NK-92 (cell line): ENCODE data around the gene CSF3.
"Not testable (repeated sequence)": the region's sequence is repeated elsewhere in the genome, so short reads cannot be mapped to it uniquely, and the experiment has no call there.

Experiments used
- DNase-seq: peaks from one replicate; lab custom pipeline; 2025; ENCODE audit not compliant: unreplicated experiment; lab: John Stamatoyannopoulos, UW

Gene CSF3

GRCh38 chr17:39996800-39997199 lies 18.4 kb upstream of the CSF3 start:
- no peak for DNase-seq

- no peak for DNase-seq
Observed at GRCh38 chr17:39997543-39997942, 17.7 kb upstream of the CSF3 start.

GRCh38 chr17:39999067-39999466 lies 16.2 kb upstream of the CSF3 start:
- DNase-seq = no peak

GRCh38 chr17:40000161-40000560 lies 15.1 kb upstream of the CSF3 start:
- no peak for DNase-seq

- DNase-seq = not testable (repeated sequence)
Observed at GRCh38 chr17:40001335-40001734, 13.9 kb upstream of the CSF3 start.

GRCh38 chr17:40004072-40004471 lies 11.2 kb upstream of the CSF3 start:
- no peak for DNase-seq

GRCh38 chr17:40004712-40005111 lies 10.5 kb upstream of the CSF3 start:
- DNase-seq = no peak

- DNase-seq = no peak
Observed at GRCh38 chr17:40005520-40005919, 9.7 kb upstream of the CSF3 start.

- DNase-seq = not testable (repeated sequence)
Observed at GRCh38 chr17:40010946-40011500, 4.2 kb upstream of the CSF3 start.

GRCh38 chr17:40012017-40012647 lies 3.1 kb upstream of the CSF3 start:
- not testable (repeated sequence) for DNase-seq

GRCh38 chr17:40014375-40014980 lies 762 bp upstream of the CSF3 start:
- DNase-seq = no peak

- DNase-seq = no peak
Observed at GRCh38 chr17:40015998-40016985, 1.1 kb downstream of the CSF3 start.

GRCh38 chr17:40017422-40018080 lies 2.3 kb downstream of the CSF3 start:
- DNase-seq = no peak

- no peak for DNase-seq
Observed at GRCh38 chr17:40018211-40019121, 3.2 kb downstream of the CSF3 start.

- no peak for DNase-seq
Observed at GRCh38 chr17:40019140-40019991, 4.1 kb downstream of the CSF3 start.

- DNase-seq = no peak
Observed at GRCh38 chr17:40020146-40020545, 4.9 kb downstream of the CSF3 start.

- no peak for DNase-seq
Observed at GRCh38 chr17:40021451-40021971, 6.3 kb downstream of the CSF3 start.

- no peak for DNase-seq
Observed at GRCh38 chr17:40022497-40022896, 7.3 kb downstream of the CSF3 start.
